Effector memory CD4-positive, alpha-beta T cell (primary cell): ENCODE measurements around the gene MATR3.
A peak's percentile ranks its signal among the peaks of the same experiment; 100 is the strongest.

Source experiments
- DNase-seq, 3 donors: peaks; one replicate each; pipeline ENCODE4 v3.0.0-alpha.2; 2020
- H3K27ac ChIP-seq: 2 replicates; pipeline ENCODE4 v1.7.0; 2013; ENCODE audit warnings: mild to moderate bottlenecking, low read length, moderate library complexity; ENCODE audit not compliant: insufficient read depth, poor library complexity, severe bottlenecking
- H3K27me3 ChIP-seq: replicated peaks from 2 replicates; pipeline ENCODE4 v1.7.0; 2013; ENCODE audit warnings: mild to moderate bottlenecking, low read length; ENCODE audit not compliant: insufficient read depth, control insufficient read depth, poor library complexity, severe bottlenecking
- H3K36me3 ChIP-seq: 2 replicates; pipeline ENCODE4 v1.7.0; 2013; ENCODE audit warnings: mild to moderate bottlenecking, low read length, moderate library complexity; ENCODE audit not compliant: control insufficient read depth, insufficient read depth
- H3K4me1 ChIP-seq: 2 replicates; pipeline ENCODE4 v1.7.0; 2013; ENCODE audit warnings: low read length, mild to moderate bottlenecking; ENCODE audit not compliant: control insufficient read depth, insufficient read depth, poor library complexity, severe bottlenecking
- H3K4me3 ChIP-seq: 2 replicates; pipeline ENCODE4 v1.7.0; 2013; ENCODE audit warnings: low read length, low read depth, mild to moderate bottlenecking; ENCODE audit not compliant: insufficient read depth, poor library complexity, severe bottlenecking
- H3K9me3 ChIP-seq: 2 replicates; pipeline ENCODE4 v1.7.0; 2013; ENCODE audit warnings: mild to moderate bottlenecking, low read length, moderate library complexity; ENCODE audit not compliant: control insufficient read depth
- total RNA-seq, 3 donors: gene quantifications; one replicate each; lab custom pipeline; 2026; lab: John Stamatoyannopoulos, UW

MATR3 gene
- 54.8 to 82.9 (median 74.2) reads per million in 3 donors for total RNA-seq

- Histone ChIP-seq H3K27ac (peak within 1 kb of the TSS; percentile 99), H3K36me3 (no peaks in the 10 kb centered on the region), H3K9me3 (no peaks in the 10 kb centered on the region), H3K27me3 (no peaks in the 10 kb centered on the region), H3K4me1 (peaks cover 23% of the 10 kb centered on the region), H3K4me3 (peak within 1 kb of the TSS; percentile 90)
- peak; percentile 81 to 91 (median 86) for DNase-seq
These were observed at the start of gene MATR3 for GRCh38 chr5:139293507-139294373. MATR3 (plus strand) TSS chr5:139293740; CDS start chr5:139307416, 13,676 bp downstream.

- Histone ChIP-seq H3K27me3 (no peaks in the 10 kb centered on the region), H3K4me3 (no peak overlapping the region), H3K4me1 (no peaks in the 10 kb centered on the region), H3K9me3 (no peaks in the 10 kb centered on the region), H3K36me3 (no peaks in the 10 kb centered on the region), H3K27ac (no peak overlapping the region)
- DNase-seq: no peak
These were observed 47.8 kb upstream of the MATR3 start for GRCh38 chr5:139245637-139246339.

- DNase-seq: no peak
- H3K9me3 ChIP-seq: no peaks in the 10 kb centered on the region
- H3K27ac ChIP-seq: no peak overlapping the region
- no peaks in the 10 kb centered on the region for H3K36me3 ChIP-seq
- no peaks in the 10 kb centered on the region for H3K4me1 ChIP-seq
- no peaks in the 10 kb centered on the region for H3K27me3 ChIP-seq
- H3K4me3 ChIP-seq: no peak overlapping the region
These were observed 47.1 kb upstream of the MATR3 start for GRCh38 chr5:139246394-139246793.

GRCh38 chr5:139248826-139249453, 44.6 kb upstream of the MATR3 start:
- Histone ChIP-seq H3K27ac (no peak overlapping the region), H3K9me3 (no peaks in the 10 kb centered on the region), H3K27me3 (no peaks in the 10 kb centered on the region), H3K4me3 (no peak overlapping the region), H3K4me1 (no peaks in the 10 kb centered on the region), H3K36me3 (no peaks in the 10 kb centered on the region)
- DNase-seq: no peak

- Histone ChIP-seq H3K9me3 (no peaks in the 10 kb centered on the region), H3K4me1 (no peaks in the 10 kb centered on the region), H3K27ac (no peak overlapping the region), H3K27me3 (no peaks in the 10 kb centered on the region), H3K36me3 (no peaks in the 10 kb centered on the region), H3K4me3 (no peak overlapping the region)
- DNase-seq: peak in 2 of 3 donors; percentile 13 to 27
These were observed 42.3 kb upstream of the MATR3 start for GRCh38 chr5:139251281-139251687.

- DNase-seq: no peak
- Histone ChIP-seq H3K9me3 (no peaks in the 10 kb centered on the region), H3K36me3 (no peaks in the 10 kb centered on the region)
These were observed 41.7 kb upstream of the MATR3 start for GRCh38 chr5:139251695-139252288.

GRCh38 chr5:139253115-139253514, 40.4 kb upstream of the MATR3 start:
- no peak overlapping the region for H3K27ac ChIP-seq
- H3K4me1 ChIP-seq: no peaks in the 10 kb centered on the region
- no peaks in the 10 kb centered on the region for H3K36me3 ChIP-seq
- no peak overlapping the region for H3K4me3 ChIP-seq
- DNase-seq: no peak
- H3K9me3 ChIP-seq: no peaks in the 10 kb centered on the region
- H3K27me3 ChIP-seq: no peaks in the 10 kb centered on the region

More at GRCh38 chr5:139251695-139252288, 41.7 kb upstream of the MATR3 start:
- Histone ChIP-seq H3K4me1 (no peaks in the 10 kb centered on the region), H3K27me3 (no peaks in the 10 kb centered on the region), H3K4me3 (no peak overlapping the region), H3K27ac (no peak overlapping the region)

GRCh38 chr5:139256820-139257219, 36.7 kb upstream of the MATR3 start:
- H3K27ac ChIP-seq: no peak overlapping the region
- H3K36me3 ChIP-seq: no peaks in the 10 kb centered on the region
- no peaks in the 10 kb centered on the region for H3K9me3 ChIP-seq
- DNase-seq: no peak
- no peak overlapping the region for H3K4me3 ChIP-seq
- H3K4me1 ChIP-seq: no peaks in the 10 kb centered on the region
- H3K27me3 ChIP-seq: no peaks in the 10 kb centered on the region

GRCh38 chr5:139262059-139262741, 31.3 kb upstream of the MATR3 start:
- Histone ChIP-seq H3K36me3 (no peaks in the 10 kb centered on the region), H3K27me3 (no peaks in the 10 kb centered on the region), H3K4me1 (no peaks in the 10 kb centered on the region), H3K4me3 (no peak overlapping the region), H3K9me3 (no peaks in the 10 kb centered on the region), H3K27ac (no peak overlapping the region)
- DNase-seq: no peak
